Calu3 (cell line): ENCODE data around the gene GPR143. TPM values are rescaled to one million over a fixed set of nuclear protein-coding genes. Genes with fewer than 3 reads are reported as not detected.

Experiments
- BruUV-seq: library from RNA; stranded (reverse); fragments of 400-500 nt; replicated peaks from 2 replicates; lab custom pipeline; 2021; lab: Mats Ljungman, UMichigan
- CTCF ChIA-PET: fragments of 300-600 bp; sonication (Branson Sonifier 250); formaldehyde crosslinking; loops from one replicate; lab custom pipeline; 2022; ENCODE audit warnings: antibody characterized with exemption; lab: Charles Lee
- DNase-seq: peaks from one replicate; pipeline ENCODE4 v3.0.0; 2022
- H3K27ac Mint-ChIP-seq: one replicate; pipeline ENCODE4 v1.8.0; 2022; ENCODE audit warnings: mixed read lengths; ENCODE audit not compliant: unreplicated experiment
- H3K27me3 Mint-ChIP-seq: one replicate; pipeline ENCODE4 v1.8.0; 2022; ENCODE audit warnings: mixed read lengths; ENCODE audit not compliant: unreplicated experiment
- H3K36me3 Mint-ChIP-seq: one replicate; pipeline ENCODE4 v1.8.0; 2022; ENCODE audit warnings: mild to moderate bottlenecking, moderate library complexity, mixed read lengths; ENCODE audit not compliant: insufficient read depth, unreplicated experiment
- H3K4me1 Mint-ChIP-seq: one replicate; pipeline ENCODE4 v1.8.0; 2022; ENCODE audit warnings: mild to moderate bottlenecking, low read depth, mixed read lengths; ENCODE audit not compliant: unreplicated experiment
- H3K4me3 Mint-ChIP-seq: one replicate; pipeline ENCODE4 v1.8.0; 2022; ENCODE audit warnings: mild to moderate bottlenecking, low read depth, moderate library complexity, mixed read lengths; ENCODE audit not compliant: unreplicated experiment
- H3K9me3 Mint-ChIP-seq: one replicate; pipeline ENCODE4 v1.8.0; 2022; ENCODE audit warnings: low read depth, mixed read lengths; ENCODE audit not compliant: unreplicated experiment
- CTCF ChIP-seq: fragments of 200-600 bp; IDR thresholded peaks from one replicate; pipeline ENCODE4 v1.8.0; 2022; ENCODE audit warnings: antibody characterized with exemption; ENCODE audit not compliant: unreplicated experiment
- intact Hi-C: fragments of 100-400 bp; cut with micrococcal nuclease; formaldehyde crosslinking; loops from one replicate; pipeline ENCODE4 v1.10.0; 2022; ENCODE audit not compliant: unreplicated experiment
- total RNA-seq: library from RNA; stranded (reverse); gene quantifications from 2 replicates; pipeline ENCODE4 v1.2.3, GENCODE V29; 2022

GPR143 gene
- total RNA-seq, 1 experiment from 2014 or later, result 8.3 TPM

GRCh38 chrX:9746148-9746888 is 19.3 kb downstream of the GPR143 start:
- H3K36me3 Mint-ChIP-seq, result peaks cover 4% of the 10 kb centered on the region
- no TSS peak for BruUV-seq
- DNase-seq, result no peak
- no peaks in the 10 kb centered on the region for H3K27me3 Mint-ChIP-seq
- no peak overlapping the region for H3K27ac Mint-ChIP-seq
- no peaks in the 10 kb centered on the region for H3K4me1 Mint-ChIP-seq
- intact Hi-C loops, result no loop called here
- CTCF ChIA-PET, result no interaction called here
- H3K4me3 Mint-ChIP-seq, result no peak overlapping the region
- H3K9me3 Mint-ChIP-seq, result no peaks in the 10 kb centered on the region
- TF ChIP-seq CTCF, result no peak

DNA sequence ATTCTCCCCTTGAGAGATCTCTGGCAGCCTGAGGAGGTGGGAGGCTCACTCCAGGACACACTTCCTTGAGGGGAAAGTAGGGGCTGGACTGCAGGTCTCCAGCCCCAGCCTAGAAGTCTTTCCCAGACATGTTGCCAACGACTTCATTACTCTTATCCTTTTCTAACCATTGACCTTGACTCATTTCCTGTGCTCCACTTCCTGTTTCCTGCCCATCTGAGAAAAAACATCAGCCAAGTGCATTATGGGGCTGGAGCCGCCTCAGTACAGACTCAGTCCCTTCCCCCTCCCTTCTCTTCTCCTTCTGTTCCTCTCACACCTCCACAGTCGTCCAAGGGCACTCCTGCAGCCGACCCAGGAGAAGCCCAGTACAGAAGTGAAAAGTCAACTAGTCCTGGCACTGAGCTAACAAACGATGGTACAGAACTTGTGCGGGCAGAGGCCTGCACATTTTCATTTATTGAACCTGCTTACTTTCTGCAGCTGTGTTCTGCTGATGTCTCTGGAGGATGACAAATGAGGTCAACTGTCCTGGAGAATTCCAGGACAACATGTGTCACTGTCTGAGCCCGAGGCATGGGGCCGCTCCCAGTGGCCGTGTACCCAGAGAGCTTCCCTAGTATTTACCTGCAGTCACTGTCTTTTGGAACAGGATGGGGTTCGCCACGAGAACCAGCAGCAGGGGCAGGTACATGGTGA is 20.1 kb downstream of the GPR143 start:
- TF ChIP-seq CTCF, result no peak
- DNase-seq, result no peak
- intact Hi-C loops, result no loop called here
- H3K4me3 Mint-ChIP-seq, result no peak overlapping the region
- CTCF ChIA-PET, result no interaction called here
- H3K27ac Mint-ChIP-seq, result no peak overlapping the region
- H3K9me3 Mint-ChIP-seq, result no peaks in the 10 kb centered on the region
- H3K36me3 Mint-ChIP-seq, result peaks cover 4% of the 10 kb centered on the region
- H3K27me3 Mint-ChIP-seq, result no peaks in the 10 kb centered on the region
- no peaks in the 10 kb centered on the region for H3K4me1 Mint-ChIP-seq
- BruUV-seq, result no TSS peak

- Mint-ChIP-seq H3K36me3 (no peaks in the 10 kb centered on the region), H3K27me3 (no peaks in the 10 kb centered on the region), H3K4me1 (no peaks in the 10 kb centered on the region), H3K4me3 (no peak overlapping the region), H3K9me3 (no peaks in the 10 kb centered on the region), H3K27ac (no peak overlapping the region)
- intact Hi-C loops, result no loop called here
- no peak for TF ChIP-seq CTCF
- DNase-seq, result no peak
- BruUV-seq, result no TSS peak
- CTCF ChIA-PET, result no interaction called here
Measured at GRCh38 chrX:9739130-9739529, 26.5 kb downstream of the GPR143 start.

- no TSS peak for BruUV-seq
- H3K4me3 Mint-ChIP-seq, result no peak overlapping the region
- no peak overlapping the region for H3K27ac Mint-ChIP-seq
- H3K9me3 Mint-ChIP-seq, result no peaks in the 10 kb centered on the region
- no peak for DNase-seq
- no peak for TF ChIP-seq CTCF
- CTCF ChIA-PET, result no interaction called here
- H3K4me1 Mint-ChIP-seq, result no peaks in the 10 kb centered on the region
- no peaks in the 10 kb centered on the region for H3K27me3 Mint-ChIP-seq
- intact Hi-C loops, result no loop called here
- H3K36me3 Mint-ChIP-seq, result no peaks in the 10 kb centered on the region
Measured at GRCh38 chrX:9738151-9738550, 27.5 kb downstream of the GPR143 start.
